Nephron (organoid): ENCODE measurements around the gene SMOC2.
A peak's percentile ranks its signal among the peaks of the same experiment; 100 is the strongest.

Experiments
- H3K27ac Mint-ChIP-seq, 3 experiments: 2 replicates each; pipeline ENCODE4 v1.8.0; 2020; ENCODE audit warnings: mixed read lengths in 3 of 3, mild to moderate bottlenecking in 2 of 3, moderate library complexity in 1 of 3
- H3K27me3 Mint-ChIP-seq: 2 replicates; pipeline ENCODE4 v1.8.0; 2021; ENCODE audit warnings: low read depth, mild to moderate bottlenecking, moderate library complexity, mixed read lengths
- H3K36me3 Mint-ChIP-seq: 2 replicates; pipeline ENCODE4 v1.8.0; 2020; ENCODE audit warnings: low read depth, mixed read lengths
- H3K4me1 Mint-ChIP-seq: 2 replicates; pipeline ENCODE4 v1.8.0; 2020; ENCODE audit warnings: mixed read lengths
- H3K4me3 Mint-ChIP-seq, 3 experiments: 2 replicates each; pipeline ENCODE4 v1.8.0; 2020; ENCODE audit warnings: mild to moderate bottlenecking in 3 of 3, mixed read lengths in 3 of 3, moderate library complexity in 2 of 3
- H3K9me3 Mint-ChIP-seq: 2 replicates; pipeline ENCODE4 v1.8.0; 2020; ENCODE audit warnings: mixed read lengths
- TF ChIP-seq, protein P1 (sequence below), 3 experiments: fragments of 200-600 bp; sonication (generic); IDR thresholded peaks; one replicate each; pipeline ENCODE4 v1.5.0; 2021; ENCODE audit warnings: antibody characterized with exemption in 3 of 3; ENCODE audit not compliant: unreplicated experiment in 3 of 3

The SMOC2 gene

DNA sequence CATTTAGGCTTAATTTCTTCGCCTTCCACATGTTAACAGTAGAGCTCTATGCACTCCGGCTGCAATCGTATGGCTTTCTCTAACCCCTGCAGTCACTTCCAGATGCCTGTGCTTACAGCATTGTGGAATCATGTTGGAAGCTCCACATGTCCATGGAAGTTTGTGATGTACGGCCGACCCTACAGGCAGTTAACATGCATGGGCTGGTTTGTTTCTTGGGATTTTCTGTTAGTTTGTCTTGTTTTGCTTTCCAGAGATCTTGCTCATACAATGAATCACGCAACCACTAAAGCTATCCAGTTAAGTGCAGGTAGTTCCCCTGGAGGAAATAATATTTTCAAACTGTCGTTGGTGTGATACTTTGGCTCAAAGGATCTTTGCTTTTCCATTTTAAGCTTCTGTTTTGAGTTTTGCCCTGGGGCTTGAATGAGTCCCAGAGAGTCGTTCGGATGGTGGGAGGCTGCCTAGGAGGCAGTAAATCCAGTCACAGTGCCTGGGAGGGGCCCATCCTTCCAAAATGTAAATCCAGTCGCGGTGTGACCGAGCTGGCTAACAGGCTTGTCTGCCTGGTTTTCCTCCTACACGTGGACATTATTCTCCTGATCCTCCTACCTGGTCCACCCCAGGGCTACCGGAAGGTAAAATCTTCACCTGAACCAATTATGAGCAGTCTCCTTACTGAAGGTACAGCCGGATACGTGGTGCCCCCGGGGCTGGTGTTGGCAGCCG lies 225.9 kb downstream of the SMOC2 start:
- Mint-ChIP-seq H3K4me1 (peaks cover 49% of the 10 kb centered on the region), H3K27me3 (peaks cover 12% of the 10 kb centered on the region), H3K4me3 (peak overlapping the region in 1 of 3 experiments; percentile 1), H3K36me3 (no peaks in the 10 kb centered on the region), H3K27ac (peak overlapping the region; percentile 38 to 81 (median 78)), H3K9me3 (no peaks in the 10 kb centered on the region)
- TF ChIP-seq, protein P1, sequence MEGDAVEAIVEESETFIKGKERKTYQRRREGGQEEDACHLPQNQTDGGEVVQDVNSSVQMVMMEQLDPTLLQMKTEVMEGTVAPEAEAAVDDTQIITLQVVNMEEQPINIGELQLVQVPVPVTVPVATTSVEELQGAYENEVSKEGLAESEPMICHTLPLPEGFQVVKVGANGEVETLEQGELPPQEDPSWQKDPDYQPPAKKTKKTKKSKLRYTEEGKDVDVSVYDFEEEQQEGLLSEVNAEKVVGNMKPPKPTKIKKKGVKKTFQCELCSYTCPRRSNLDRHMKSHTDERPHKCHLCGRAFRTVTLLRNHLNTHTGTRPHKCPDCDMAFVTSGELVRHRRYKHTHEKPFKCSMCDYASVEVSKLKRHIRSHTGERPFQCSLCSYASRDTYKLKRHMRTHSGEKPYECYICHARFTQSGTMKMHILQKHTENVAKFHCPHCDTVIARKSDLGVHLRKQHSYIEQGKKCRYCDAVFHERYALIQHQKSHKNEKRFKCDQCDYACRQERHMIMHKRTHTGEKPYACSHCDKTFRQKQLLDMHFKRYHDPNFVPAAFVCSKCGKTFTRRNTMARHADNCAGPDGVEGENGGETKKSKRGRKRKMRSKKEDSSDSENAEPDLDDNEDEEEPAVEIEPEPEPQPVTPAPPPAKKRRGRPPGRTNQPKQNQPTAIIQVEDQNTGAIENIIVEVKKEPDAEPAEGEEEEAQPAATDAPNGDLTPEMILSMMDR (IDR thresholded peaks at IDR 0.05; ENCODE audit: unreplicated experiment in 3 of 3), result no peak

DNA sequence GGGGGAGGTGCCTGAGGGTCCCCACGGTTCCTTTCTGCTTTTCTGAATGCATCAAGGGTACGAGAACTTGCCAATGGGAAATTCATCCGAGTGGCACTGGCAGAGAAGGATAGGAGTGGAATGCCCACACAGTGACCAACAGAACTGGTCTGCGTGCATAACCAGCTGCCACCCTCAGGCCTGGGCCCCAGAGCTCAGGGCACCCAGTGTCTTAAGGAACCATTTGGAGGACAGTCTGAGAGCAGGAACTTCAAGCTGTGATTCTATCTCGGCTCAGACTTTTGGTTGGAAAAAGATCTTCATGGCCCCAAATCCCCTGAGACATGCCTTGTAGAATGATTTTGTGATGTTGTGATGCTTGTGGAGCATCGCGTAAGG lies 226.4 kb downstream of the SMOC2 start:
- no peaks in the 10 kb centered on the region for H3K9me3 Mint-ChIP-seq
- peaks cover 50% of the 10 kb centered on the region for H3K4me1 Mint-ChIP-seq
- TF ChIP-seq, protein P1 (IDR thresholded peaks at IDR 0.05; ENCODE audit: unreplicated experiment in 3 of 3), result no peak
- H3K27me3 Mint-ChIP-seq, result peaks cover 7% of the 10 kb centered on the region
- H3K4me3 Mint-ChIP-seq, result peak overlapping the region in 1 of 3 experiments; percentile 1
- H3K27ac Mint-ChIP-seq, result peak overlapping the region in 1 of 3 experiments; percentile 81
- H3K36me3 Mint-ChIP-seq, result no peaks in the 10 kb centered on the region

- peak overlapping the region in 2 of 3 experiments; percentile 49 to 74 for H3K27ac Mint-ChIP-seq
- TF ChIP-seq, protein P1 (IDR thresholded peaks at IDR 0.05; ENCODE audit: unreplicated experiment in 3 of 3), result no peak
- H3K36me3 Mint-ChIP-seq, result no peaks in the 10 kb centered on the region
- H3K9me3 Mint-ChIP-seq, result no peaks in the 10 kb centered on the region
- peaks cover 32% of the 10 kb centered on the region for H3K4me1 Mint-ChIP-seq
- no peak overlapping the region for H3K4me3 Mint-ChIP-seq
- peaks cover 6% of the 10 kb centered on the region for H3K27me3 Mint-ChIP-seq
These were observed 229.5 kb downstream of the SMOC2 start for GRCh38 chr6:168670401-168670985.

DNA sequence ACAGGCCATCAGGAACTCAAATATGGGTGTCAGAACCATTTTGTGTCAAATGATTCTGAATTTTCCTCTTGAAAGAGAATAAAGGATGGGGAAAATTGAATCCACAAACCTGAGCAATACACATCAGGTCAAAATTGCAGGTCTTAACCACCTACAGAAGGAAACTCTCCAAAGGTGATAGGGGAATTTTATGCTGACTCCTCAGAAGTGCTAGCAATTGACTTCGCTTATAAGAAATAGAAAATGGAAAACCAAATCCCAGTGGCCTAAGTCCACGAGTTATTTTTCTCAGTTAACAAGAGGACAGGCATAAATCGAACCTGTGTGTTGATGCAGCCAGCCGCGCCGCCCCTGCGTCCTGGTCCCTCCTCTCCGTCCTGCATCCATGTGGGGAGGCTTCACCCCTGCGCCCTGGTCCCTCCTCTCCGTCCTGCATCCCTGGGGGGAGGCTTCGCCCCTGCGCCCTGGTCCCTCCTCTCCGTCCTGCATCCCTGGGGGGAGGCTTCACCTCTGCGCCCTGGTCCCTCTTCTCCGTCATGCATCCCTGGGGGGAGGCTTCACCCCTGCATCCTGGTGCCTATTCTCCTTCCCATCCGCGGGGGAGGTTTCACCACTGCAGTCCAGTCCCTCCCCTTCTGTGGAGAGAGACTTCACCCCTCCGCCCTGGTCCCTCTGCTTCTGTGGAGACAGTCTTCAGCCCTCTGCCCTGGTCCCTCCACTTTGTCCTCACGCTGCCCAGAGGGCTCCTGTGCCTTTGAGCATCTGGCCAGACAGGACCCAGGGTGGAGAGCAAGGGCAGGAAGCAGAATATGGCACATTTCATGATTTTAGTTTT lies 230.3 kb downstream of the SMOC2 start:
- peaks cover 6% of the 10 kb centered on the region for H3K27me3 Mint-ChIP-seq
- TF ChIP-seq, protein P1 (IDR thresholded peaks at IDR 0.05; ENCODE audit: unreplicated experiment in 3 of 3), result no peak
- H3K27ac Mint-ChIP-seq, result peak overlapping the region in 1 of 3 experiments; percentile 74
- H3K9me3 Mint-ChIP-seq, result no peaks in the 10 kb centered on the region
- no peak overlapping the region for H3K4me3 Mint-ChIP-seq
- H3K4me1 Mint-ChIP-seq, result peaks cover 30% of the 10 kb centered on the region
- H3K36me3 Mint-ChIP-seq, result no peaks in the 10 kb centered on the region

- H3K9me3 Mint-ChIP-seq, result no peaks in the 10 kb centered on the region
- H3K4me1 Mint-ChIP-seq, result peaks cover 30% of the 10 kb centered on the region
- TF ChIP-seq, protein P1 (IDR thresholded peaks at IDR 0.05; ENCODE audit: unreplicated experiment in 3 of 3), result no peak
- no peaks in the 10 kb centered on the region for H3K36me3 Mint-ChIP-seq
- no peak overlapping the region for H3K4me3 Mint-ChIP-seq
- H3K27me3 Mint-ChIP-seq, result peaks cover 11% of the 10 kb centered on the region
- no peak overlapping the region for H3K27ac Mint-ChIP-seq
These were observed 231.0 kb downstream of the SMOC2 start for GRCh38 chr6:168671863-168672546.
